Measurements from ENCODE around the gene COX7A2. TPM values are rescaled to one million over a fixed set of nuclear protein-coding genes. Genes with fewer than 3 reads are reported as not detected.

The COX7A2 gene
- total RNA-seq, 4 donors from 2014 or later: 166 to 413 (median 222) TPM

DNA sequence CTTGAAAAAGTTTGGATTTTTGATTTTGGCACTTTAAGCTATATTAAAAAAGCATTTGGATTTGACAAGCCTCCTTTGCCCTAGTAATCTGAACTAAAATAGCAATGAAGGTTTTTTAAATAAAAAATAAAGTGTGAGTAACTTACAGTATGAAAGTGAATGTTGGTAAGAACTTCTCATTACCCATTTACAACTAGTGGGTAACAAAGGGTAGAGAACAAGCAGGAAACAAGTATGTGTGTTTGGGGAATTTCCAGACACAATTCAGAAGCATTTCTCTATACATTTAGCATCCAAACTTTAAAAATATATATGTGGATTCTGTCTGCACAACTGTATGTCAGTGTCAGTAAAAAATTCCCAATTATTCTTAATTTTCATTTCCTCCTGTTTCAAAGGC is 38.1 kb upstream of the COX7A2 start:
- TF ChIP-seq, protein P1, sequence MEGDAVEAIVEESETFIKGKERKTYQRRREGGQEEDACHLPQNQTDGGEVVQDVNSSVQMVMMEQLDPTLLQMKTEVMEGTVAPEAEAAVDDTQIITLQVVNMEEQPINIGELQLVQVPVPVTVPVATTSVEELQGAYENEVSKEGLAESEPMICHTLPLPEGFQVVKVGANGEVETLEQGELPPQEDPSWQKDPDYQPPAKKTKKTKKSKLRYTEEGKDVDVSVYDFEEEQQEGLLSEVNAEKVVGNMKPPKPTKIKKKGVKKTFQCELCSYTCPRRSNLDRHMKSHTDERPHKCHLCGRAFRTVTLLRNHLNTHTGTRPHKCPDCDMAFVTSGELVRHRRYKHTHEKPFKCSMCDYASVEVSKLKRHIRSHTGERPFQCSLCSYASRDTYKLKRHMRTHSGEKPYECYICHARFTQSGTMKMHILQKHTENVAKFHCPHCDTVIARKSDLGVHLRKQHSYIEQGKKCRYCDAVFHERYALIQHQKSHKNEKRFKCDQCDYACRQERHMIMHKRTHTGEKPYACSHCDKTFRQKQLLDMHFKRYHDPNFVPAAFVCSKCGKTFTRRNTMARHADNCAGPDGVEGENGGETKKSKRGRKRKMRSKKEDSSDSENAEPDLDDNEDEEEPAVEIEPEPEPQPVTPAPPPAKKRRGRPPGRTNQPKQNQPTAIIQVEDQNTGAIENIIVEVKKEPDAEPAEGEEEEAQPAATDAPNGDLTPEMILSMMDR (IDR thresholded peaks at IDR 0.05 in 4 of 5, conservative IDR thresholded peaks at IDR 0.05 in 1 of 5): no peak
- TF ChIP-seq POLR2A (IDR thresholded peaks at IDR 0.05): no peak
- in situ Hi-C loops (cut with MboI; ENCODE audit: low sequenced_read_pairs in 4 of 4): no loop called here
- no peak overlapping the region for H3K27ac ChIP-seq
- H3K36me3 ChIP-seq: no peaks in the 10 kb centered on the region
- H3K9me3 ChIP-seq: no peaks in the 10 kb centered on the region
- intact Hi-C loops (cut with DNase I; ENCODE audit: low total_unique reads): loop anchor here (5.0 kb wide), 1 partner anchor 39 kb away; the partner anchor contains the start of gene COX7A2
- H3K27me3 ChIP-seq: no peaks in the 10 kb centered on the region
- peak overlapping the region in 1 of 4 donors; percentile 1 for H3K4me3 ChIP-seq
- no peak for ATAC-seq
- DNase-seq: no peak
- H3K4me1 ChIP-seq: peaks cover 67 to 71% of the 10 kb centered on the region in 2 donors

DNA sequence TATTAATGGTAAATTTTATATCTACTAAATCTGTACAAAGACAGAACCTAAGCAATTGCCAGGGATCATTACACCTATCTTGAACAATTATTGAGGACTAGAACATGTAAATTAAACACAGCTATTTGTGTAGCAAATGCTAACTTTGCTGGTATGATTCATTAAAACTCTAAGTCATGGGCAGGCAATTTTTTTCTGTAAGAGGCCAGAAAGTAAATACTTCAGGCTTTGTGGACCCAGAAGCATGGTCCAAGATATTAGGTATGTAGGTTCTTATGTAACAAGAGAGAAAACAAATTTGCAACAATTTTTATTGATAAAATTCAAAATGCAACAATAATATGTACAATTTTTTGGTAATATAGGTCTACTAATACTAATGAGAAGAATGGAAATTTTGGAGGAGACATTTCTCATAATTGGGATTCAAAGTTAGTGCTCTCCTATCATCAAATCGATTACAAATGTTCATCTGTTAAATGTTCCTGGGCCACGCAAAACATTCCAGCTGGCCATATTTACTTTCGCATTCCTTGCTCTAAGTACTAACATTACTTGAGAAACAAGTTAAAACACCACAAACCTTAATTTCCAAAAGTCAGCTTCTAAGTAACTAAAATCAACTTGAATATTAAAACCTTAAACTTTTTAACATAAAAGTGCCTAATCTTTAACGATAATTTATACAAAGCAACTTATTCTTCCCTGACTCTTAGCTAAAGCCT is 36.7 kb upstream of the COX7A2 start:
- no peak for TF ChIP-seq POLR2A (IDR thresholded peaks at IDR 0.05)
- TF ChIP-seq, protein P1 (IDR thresholded peaks at IDR 0.05 in 4 of 5, conservative IDR thresholded peaks at IDR 0.05 in 1 of 5): no peak
- Histone ChIP-seq H3K4me3 (no peak overlapping the region), H3K27me3 (no peaks in the 10 kb centered on the region), H3K4me1 (peaks cover 71 to 74% of the 10 kb centered on the region in 2 donors), H3K36me3 (no peaks in the 10 kb centered on the region), H3K27ac (no peak overlapping the region), H3K9me3 (no peaks in the 10 kb centered on the region)
- intact Hi-C loops (cut with DNase I; ENCODE audit: low total_unique reads): loop anchor here (5.0 kb wide), 1 partner anchor 38 kb away; the partner anchor contains the start of gene COX7A2
- ATAC-seq: no peak
- DNase-seq: no peak
- in situ Hi-C loops (cut with MboI; ENCODE audit: low sequenced_read_pairs in 4 of 4): no loop called here

DNA sequence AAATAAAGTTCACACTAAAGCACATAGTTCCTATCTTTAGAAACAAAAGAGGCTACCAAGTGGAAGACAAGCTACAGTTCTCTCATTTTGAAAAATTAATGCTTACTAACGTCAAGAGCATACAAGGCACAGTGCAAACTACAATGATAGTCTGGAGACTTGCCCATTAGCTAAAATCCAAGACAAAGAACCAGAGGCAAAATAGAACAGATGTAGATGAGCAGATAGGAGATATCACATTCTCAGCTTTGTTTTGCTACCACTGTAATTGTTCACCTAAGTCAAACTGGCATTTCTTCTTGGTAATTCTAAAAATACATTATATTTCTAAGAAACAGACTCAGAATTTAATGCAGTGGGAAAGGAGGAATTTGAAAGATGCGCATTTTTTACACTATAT is 35.8 kb upstream of the COX7A2 start:
- peaks cover 75 to 79% of the 10 kb centered on the region in 2 donors for H3K4me1 ChIP-seq
- in situ Hi-C loops (cut with MboI; ENCODE audit: low sequenced_read_pairs in 4 of 4): no loop called here

DNA sequence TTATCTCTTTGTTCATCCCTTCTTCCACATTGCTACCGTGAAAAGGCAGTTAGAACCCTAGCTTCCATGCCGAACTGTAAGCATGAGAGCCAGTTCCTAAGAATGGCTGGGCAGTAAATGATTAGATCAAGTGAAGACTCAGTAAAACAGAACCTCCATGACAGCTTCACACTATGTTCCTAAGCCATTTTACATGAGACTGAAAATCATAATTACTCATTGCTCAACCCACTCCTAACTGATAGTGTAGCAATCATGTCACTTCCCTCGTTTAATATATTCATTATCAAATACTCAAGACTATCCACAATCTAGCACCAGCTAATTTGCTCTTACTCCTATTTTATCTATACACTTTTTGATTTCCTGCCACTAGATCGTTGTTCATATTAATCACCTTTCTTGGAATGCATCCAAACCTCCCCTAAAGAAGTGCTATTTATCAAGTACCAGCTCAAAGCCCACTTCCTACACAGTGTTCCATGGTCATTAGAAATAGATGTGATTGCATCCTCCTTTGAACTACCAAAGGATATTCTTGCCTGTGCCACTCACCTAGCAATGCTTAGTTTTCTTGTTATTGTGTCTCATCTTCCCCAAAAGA is 35.0 kb upstream of the COX7A2 start:
- DNase-seq (no peak), ATAC-seq (no peak)
- H3K27me3 ChIP-seq: no peaks in the 10 kb centered on the region
- H3K36me3 ChIP-seq: no peaks in the 10 kb centered on the region
- intact Hi-C loops (cut with DNase I; ENCODE audit: low total_unique reads) (no loop called here), in situ Hi-C loops (cut with MboI; ENCODE audit: low sequenced_read_pairs in 4 of 4) (no loop called here)
- peaks cover 83% of the 10 kb centered on the region in 2 donors for H3K4me1 ChIP-seq
- H3K9me3 ChIP-seq: no peaks in the 10 kb centered on the region
- H3K27ac ChIP-seq: no peak overlapping the region
- H3K4me3 ChIP-seq: no peak overlapping the region
- no peak for TF ChIP-seq POLR2A (IDR thresholded peaks at IDR 0.05)
- TF ChIP-seq, protein P1 (IDR thresholded peaks at IDR 0.05 in 4 of 5, conservative IDR thresholded peaks at IDR 0.05 in 1 of 5): no peak

More for the DNA sequence above, 35.8 kb upstream of the COX7A2 start:
- intact Hi-C loops (cut with DNase I; ENCODE audit: low total_unique reads): no loop called here
- H3K27ac ChIP-seq: no peak overlapping the region
- H3K4me3 ChIP-seq: no peak overlapping the region
- no peak for DNase-seq
- TF ChIP-seq, protein P1 (IDR thresholded peaks at IDR 0.05 in 4 of 5, conservative IDR thresholded peaks at IDR 0.05 in 1 of 5): no peak
- no peak for TF ChIP-seq POLR2A (IDR thresholded peaks at IDR 0.05)
- H3K36me3 ChIP-seq: no peaks in the 10 kb centered on the region
- ATAC-seq: no peak
- no peaks in the 10 kb centered on the region for H3K9me3 ChIP-seq
- H3K27me3 ChIP-seq: no peaks in the 10 kb centered on the region

All from gastrocnemius medialis (tissue), 4 donors.